Fibroblast of lung (primary cell): Measurements from ENCODE around the gene SPIB. TPM values are rescaled to one million over a fixed set of nuclear protein-coding genes. Genes with fewer than 3 reads are reported as not detected.

ENCODE experiments used
- DNase-seq, 2 donors: peaks; one replicate each; pipeline versions ENCODE4 v3.0.0 to v3.0.0-alpha.2; 2010; ENCODE audit warnings: low read depth in 2 of 2
- H2AFZ ChIP-seq: 2 replicates; pipeline ENCODE4 v1.5.1; 2012; ENCODE audit warnings: low read length, control low read depth, inconsistent platforms
- H3K27ac ChIP-seq: 2 replicates; pipeline ENCODE4 v1.5.1; 2011; ENCODE audit warnings: low read length, control low read depth; ENCODE audit not compliant: insufficient read depth
- H3K27me3 ChIP-seq: 2 replicates; pipeline ENCODE4 v1.5.1; 2011; ENCODE audit warnings: mild to moderate bottlenecking, low read length; ENCODE audit not compliant: control insufficient read depth, insufficient read depth
- H3K36me3 ChIP-seq: 2 replicates; pipeline ENCODE4 v1.5.1; 2011; ENCODE audit warnings: low read length; ENCODE audit not compliant: control insufficient read depth, insufficient read depth
- H3K4me1 ChIP-seq: 2 replicates; pipeline ENCODE4 v1.5.1; 2011; ENCODE audit warnings: low read length; ENCODE audit not compliant: control insufficient read depth, insufficient read depth; ENCODE audit errors: extremely low read depth
- H3K4me2 ChIP-seq: 2 replicates; pipeline ENCODE4 v1.5.1; 2011; ENCODE audit warnings: low read length, control low read depth; ENCODE audit not compliant: insufficient read depth; ENCODE audit errors: extremely low read depth
- H3K4me3 ChIP-seq, 4 experiments: fragments of 200-600 bp in 1 of 4; sonication (generic) in 1 of 4; replicated peaks in 1 of 4; 2 replicates each; pipeline ENCODE4 v1.5.1; 2011 to 2016; ENCODE audit warnings: low read length in 4 of 4, low read depth in 3 of 4, mild to moderate bottlenecking in 3 of 4, control low read depth in 2 of 4, inconsistent platforms in 1 of 4, mixed read lengths in 1 of 4; ENCODE audit not compliant: insufficient read depth in 1 of 4; ENCODE audit errors: control extremely low read depth in 1 of 4
- H3K79me2 ChIP-seq: 2 replicates; pipeline ENCODE4 v1.5.1; 2012; ENCODE audit warnings: mild to moderate bottlenecking, low read length, inconsistent platforms; ENCODE audit not compliant: control insufficient read depth, insufficient read depth
- H3K9ac ChIP-seq: 2 replicates; pipeline ENCODE4 v1.5.1; 2011; ENCODE audit warnings: mild to moderate bottlenecking, low read length, control low read depth; ENCODE audit not compliant: insufficient read depth
- H3K9me3 ChIP-seq: 2 replicates; pipeline ENCODE4 v1.5.1; 2012; ENCODE audit warnings: low read depth, low read length; ENCODE audit not compliant: control insufficient read depth, insufficient read depth
- H4K20me1 ChIP-seq: 2 replicates; pipeline ENCODE4 v1.5.1; 2011; ENCODE audit warnings: low read length; ENCODE audit not compliant: control insufficient read depth, insufficient read depth; ENCODE audit errors: extremely low read depth
- CTCF ChIP-seq, 2 donors: IDR thresholded peaks in 1 of 2; conservative IDR thresholded peaks in 1 of 2; 1 replicate in 1 of 2; 2 replicates in 1 of 2; pipeline ENCODE4 v1.5.1; 2011 to 2012; ENCODE audit warnings: low read length in 2 of 2, control low read depth in 1 of 2, inconsistent platforms in 1 of 2, low read depth in 1 of 2, mild to moderate bottlenecking in 1 of 2
- EZH2 ChIP-seq: IDR thresholded peaks from 2 replicates; pipeline ENCODE4 v1.5.1; 2012; ENCODE audit warnings: low read length, control low read depth, mild to moderate bottlenecking; ENCODE audit errors: missing control alignments
- polyA plus RNA-seq, 2 donors: library from polyadenylated mRNA; depleted of rRNA in 1 of 2; stranded (reverse) in 1 of 2; unstranded in 1 of 2; fragments of >200 nt; gene quantifications; 2 replicates each; pipeline ENCODE4 v1.2.1, GENCODE V29; 2011 to 2012; ENCODE audit warnings: missing spikeins in 1 of 2
- total RNA-seq: library from RNA; depleted of rRNA; stranded (reverse); fragments of >200 nt; gene quantifications from 2 replicates; pipeline ENCODE4 v1.2.1, GENCODE V29; 2014

Gene SPIB
- total and polyA plus RNA-seq, 2 donors (not counting 1 experiment from before 2014, with no cell fraction given): not detected

- Histone ChIP-seq H3K9me3 (no peaks in the 10 kb centered on the region), H3K36me3 (no peaks in the 10 kb centered on the region), H2AFZ (no peak overlapping the region), H3K4me3 (no peak overlapping the region), H4K20me1 (no peaks in the 10 kb centered on the region), H3K9ac (no peak overlapping the region), H3K27me3 (peaks cover 22% of the 10 kb centered on the region), H3K4me2 (no peak overlapping the region), H3K4me1 (no peaks in the 10 kb centered on the region), H3K27ac (no peak overlapping the region), H3K79me2 (no peaks in the 10 kb centered on the region)
- no peak for TF ChIP-seq EZH2
- DNase-seq: no peak
Measured at GRCh38 chr19:50428772-50429463, 10.2 kb downstream of the SPIB start.

DNA sequence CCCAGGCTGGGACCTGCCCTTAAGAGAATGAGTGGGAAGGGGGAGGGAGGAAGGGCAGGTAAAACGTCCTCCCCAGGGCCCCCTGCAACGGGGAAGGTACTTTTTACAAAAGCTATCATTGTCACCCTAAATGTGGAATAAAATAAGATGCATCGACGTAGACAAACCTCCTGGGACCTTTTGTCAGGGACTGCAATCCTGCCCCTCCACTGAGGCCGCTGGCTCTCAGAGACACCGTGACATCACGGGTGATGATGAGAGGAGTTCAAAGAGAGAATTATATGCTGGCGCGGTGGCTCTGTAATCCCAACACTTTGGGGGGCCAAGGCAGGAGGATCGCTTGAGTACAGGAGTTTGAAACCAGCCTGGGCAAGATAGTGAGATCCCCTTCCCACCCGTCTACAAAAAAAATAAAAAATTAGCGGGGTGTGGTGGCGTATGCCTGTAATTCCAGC is 12.2 kb downstream of the SPIB start:
- Histone ChIP-seq H2AFZ (no peak overlapping the region), H3K4me3 (peak overlapping the region in 2 of 4 experiments; percentile 59 to 64), H3K27me3 (peaks cover 22% of the 10 kb centered on the region)

DNA sequence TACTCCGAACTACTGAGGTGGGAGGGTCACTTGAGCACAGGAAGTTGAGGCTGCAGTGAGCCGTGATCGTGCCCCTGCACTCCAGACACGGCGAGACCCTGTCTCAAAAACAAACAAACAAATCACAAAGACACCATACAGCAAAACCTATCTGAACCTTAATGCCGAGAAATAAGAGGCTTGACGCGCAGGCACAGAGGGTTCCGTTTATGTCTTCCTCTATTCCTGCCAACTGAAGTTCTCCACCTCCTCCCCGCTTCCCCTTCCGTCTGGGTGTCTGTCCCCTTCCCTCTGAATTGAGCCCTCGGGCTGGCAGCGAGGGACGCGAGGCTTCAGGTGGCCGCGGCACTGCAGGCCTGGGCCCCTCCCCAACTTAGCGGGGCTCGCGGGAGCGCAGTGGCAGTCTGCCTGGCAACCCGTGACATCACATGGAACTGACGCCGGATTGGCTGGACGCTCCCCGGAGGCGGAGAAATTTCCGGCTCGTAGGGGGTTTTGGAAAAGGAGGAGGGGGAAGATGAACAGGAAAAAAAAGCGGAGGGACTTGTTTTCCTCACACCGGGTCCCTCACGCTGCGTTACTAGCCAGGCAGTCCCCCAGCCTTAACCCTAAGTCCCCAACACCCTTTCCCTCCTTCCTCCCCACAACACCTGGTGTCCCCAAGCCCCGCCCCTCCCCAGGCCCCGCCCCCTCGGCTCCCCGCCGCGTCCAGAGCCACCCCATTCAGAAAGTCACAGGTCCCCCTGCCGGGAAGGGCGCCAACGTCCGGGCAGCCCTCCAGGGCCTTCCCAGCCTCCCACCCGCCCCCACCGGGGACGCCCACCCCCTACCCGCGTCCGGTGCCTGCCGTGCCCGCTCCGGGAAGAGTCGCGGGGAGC is 12.8 kb downstream of the SPIB start:
- Histone ChIP-seq H3K4me3 (peak overlapping the region; percentile 43 to 64 (median 55)), H3K27ac (no peak overlapping the region), H3K4me2 (peak overlapping the region; percentile 96), H3K79me2 (no peaks in the 10 kb centered on the region), H3K27me3 (peaks cover 22% of the 10 kb centered on the region), H3K9ac (peak overlapping the region; percentile 43), H2AFZ (peak overlapping the region; percentile 96), H3K36me3 (no peaks in the 10 kb centered on the region), H4K20me1 (no peaks in the 10 kb centered on the region), H3K9me3 (no peaks in the 10 kb centered on the region), H3K4me1 (no peaks in the 10 kb centered on the region)
- TF ChIP-seq CTCF (conservative IDR thresholded peaks at IDR 0.05 in 1 of 2, IDR thresholded peaks at IDR 0.05 in 1 of 2; ENCODE audit: low read depth in 1 of 2, low read length in 2 of 2) (no peak), EZH2 (peak; percentile 43)
- peak; percentile 53 to 63 for DNase-seq

More for the DNA sequence above, 12.2 kb downstream of the SPIB start:
- Histone ChIP-seq H3K27ac (no peak overlapping the region), H3K9me3 (no peaks in the 10 kb centered on the region), H4K20me1 (no peaks in the 10 kb centered on the region), H3K4me1 (no peaks in the 10 kb centered on the region), H3K36me3 (no peaks in the 10 kb centered on the region), H3K4me2 (peak overlapping the region; percentile 96), H3K79me2 (no peaks in the 10 kb centered on the region), H3K9ac (no peak overlapping the region)
- DNase-seq: no peak
- no peak for TF ChIP-seq CTCF (conservative IDR thresholded peaks at IDR 0.05 in 1 of 2, IDR thresholded peaks at IDR 0.05 in 1 of 2; ENCODE audit: low read depth in 1 of 2, low read length in 2 of 2)
- TF ChIP-seq EZH2: peak; percentile 51
